NCI-H748 (cell line): ENCODE data around the gene ADARB1.
"Not testable (repeated sequence)": the region's sequence is repeated elsewhere in the genome, so short reads cannot be mapped to it uniquely, and the experiment has no call there.

Source experiments
- DNase-seq: peaks from one replicate; lab custom pipeline; 2025; ENCODE audit not compliant: unreplicated experiment; lab: John Stamatoyannopoulos, UW

ADARB1 gene

GRCh38 chr21:45133574-45134278, 59.3 kb downstream of the ADARB1 start:
- DNase-seq: not testable (repeated sequence)

DNA sequence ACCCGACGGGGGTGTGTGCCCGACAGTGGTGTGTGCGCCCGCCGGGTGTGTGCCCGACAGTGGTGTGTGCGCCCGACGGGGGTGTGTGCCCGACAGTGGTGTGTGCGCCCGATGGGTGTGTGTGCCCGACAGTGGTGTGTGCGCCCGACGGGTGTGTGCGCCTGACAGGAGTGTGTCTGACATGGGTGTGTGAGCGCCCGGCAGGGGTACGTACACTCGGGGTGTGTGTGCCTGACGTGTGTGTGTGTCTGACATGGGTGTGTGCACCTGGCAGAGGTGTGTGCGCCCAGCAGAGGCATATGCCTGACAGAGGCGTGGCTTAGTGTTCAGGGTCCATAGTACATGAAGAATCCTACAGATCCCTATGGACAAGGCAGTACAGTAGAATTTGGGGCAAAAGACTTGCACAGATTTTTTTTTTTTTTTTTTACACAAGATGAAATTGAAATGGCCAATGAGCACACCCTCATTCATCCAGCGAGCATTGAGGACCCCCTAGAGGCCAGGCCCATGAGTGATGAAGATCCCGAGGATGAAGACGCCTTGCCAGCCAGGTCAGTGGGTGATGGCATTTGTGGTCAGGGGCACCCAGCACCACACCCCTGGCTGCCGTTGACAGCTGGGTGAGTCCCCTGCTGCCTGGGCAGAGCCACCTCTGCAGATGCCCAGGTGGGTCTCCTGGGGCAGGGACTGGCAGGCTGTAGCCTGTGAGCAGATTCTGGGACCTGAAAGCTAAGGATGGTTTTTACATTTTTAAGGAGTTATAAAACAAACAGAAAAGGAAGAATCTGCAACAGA, 60.1 kb downstream of the ADARB1 start:
- no peak for DNase-seq

DNA sequence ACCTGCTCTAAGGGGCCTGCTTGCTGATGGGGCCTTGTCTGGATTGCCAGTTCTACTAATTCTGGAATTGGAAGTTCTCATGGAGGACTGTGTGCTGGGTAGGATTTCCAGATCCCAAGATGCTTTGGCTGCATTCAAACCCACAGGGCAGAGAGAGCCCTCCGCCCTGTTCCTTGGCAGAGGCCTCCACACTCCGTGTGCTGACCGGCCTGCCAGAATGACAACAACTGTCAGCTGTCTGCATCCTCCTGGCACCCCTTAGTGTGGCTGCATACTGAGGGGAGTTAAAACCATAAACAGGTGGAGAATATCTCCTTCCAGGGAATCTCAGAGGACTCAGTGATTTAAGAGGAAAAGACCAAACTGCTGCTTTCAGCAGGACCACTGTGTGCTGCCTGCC, 60.7 kb downstream of the ADARB1 start:
- no peak for DNase-seq

- DNase-seq: no peak
Observed at GRCh38 chr21:45135868-45136267, 61.5 kb downstream of the ADARB1 start.

- no peak for DNase-seq
Observed at GRCh38 chr21:45136500-45136899, 62.1 kb downstream of the ADARB1 start.

DNA sequence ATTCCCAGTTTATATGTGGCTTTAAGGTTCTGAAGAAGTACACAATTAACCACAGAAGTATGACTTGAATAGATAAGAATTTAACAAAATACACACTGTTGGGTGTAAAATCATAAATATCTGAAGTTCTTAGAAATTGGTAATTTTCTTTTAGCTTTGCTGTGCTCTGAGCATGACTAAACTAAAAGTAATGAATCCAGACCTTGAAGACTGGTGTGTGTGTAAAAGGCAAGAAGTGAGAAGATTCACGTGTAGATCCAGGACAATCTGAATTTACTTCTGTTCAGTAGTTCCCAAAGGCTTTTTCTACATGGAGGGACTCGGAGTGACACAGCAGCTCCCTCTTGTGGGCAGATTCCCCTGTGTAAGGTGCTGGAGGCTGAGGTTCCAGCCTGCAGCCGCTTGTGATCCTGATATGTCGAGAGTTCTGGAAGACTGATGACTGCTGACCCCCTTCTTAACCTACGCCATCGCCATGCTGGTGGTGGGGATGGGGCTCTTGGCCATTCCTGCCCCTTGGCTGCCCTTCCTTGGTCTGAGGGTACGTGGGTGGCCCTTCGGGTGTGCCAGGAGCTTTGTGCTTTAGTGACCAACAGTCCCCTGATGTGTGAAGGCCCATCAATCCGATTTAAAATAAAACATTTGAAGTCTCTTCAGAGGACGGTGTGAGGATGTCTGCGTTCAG, 62.7 kb downstream of the ADARB1 start:
- DNase-seq: peak; percentile 63

DNA sequence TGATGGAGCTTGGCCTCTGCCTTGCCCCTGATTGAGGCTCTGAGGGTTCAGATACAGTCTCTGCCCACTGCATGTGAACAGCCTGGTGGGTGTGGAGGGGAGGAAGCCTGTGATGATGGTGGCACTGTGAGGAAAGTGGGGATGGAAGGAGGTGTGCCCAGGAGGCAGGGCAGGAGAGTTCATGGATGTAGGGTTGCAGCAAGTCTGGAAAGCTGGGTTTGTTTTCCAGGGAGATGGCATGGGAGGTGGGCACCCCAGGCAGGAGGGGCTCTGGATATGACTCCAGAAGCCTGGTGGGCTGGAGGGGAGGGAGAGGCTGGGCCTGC, 63.2 kb downstream of the ADARB1 start:
- DNase-seq: no peak

DNA sequence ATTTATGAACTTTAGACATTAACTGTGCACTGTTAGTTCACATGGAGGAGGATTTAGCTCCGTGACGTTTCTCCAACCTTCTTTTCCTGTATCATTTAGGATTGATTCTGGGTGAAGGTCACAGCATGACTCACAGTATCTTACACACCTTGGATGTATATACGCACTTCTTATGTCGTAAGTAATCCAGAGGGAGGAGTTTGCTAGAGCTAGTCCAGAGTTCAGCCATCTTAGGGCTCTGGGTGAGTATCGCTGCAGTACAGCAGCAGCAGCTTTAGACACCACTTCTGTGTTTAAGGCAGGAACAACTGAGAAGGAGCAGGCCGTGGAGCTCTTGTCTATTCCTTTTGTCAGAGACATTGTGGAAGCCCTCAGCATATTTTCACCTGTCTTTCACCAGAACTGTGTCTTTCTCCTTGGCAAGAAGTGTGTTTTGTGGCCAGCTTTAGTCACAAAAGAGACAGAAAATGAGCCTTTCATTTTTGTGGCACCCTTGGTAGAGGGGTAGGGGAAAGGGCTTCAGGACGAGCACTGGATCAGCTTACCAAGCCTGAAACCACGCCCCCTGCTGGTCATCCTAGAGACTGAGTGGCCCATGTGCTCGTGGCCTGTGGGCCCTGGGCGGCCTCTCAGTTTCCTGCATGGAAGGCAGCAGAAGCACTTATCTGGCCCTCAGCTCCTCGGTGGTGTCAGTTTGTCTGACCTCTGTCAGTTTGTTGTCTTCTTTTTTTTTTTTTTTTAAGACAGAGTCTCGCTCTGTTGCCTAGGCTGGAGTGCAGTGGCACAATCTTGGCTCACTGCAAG, 64.0 kb downstream of the ADARB1 start:
- peak; percentile 47 for DNase-seq

DNA sequence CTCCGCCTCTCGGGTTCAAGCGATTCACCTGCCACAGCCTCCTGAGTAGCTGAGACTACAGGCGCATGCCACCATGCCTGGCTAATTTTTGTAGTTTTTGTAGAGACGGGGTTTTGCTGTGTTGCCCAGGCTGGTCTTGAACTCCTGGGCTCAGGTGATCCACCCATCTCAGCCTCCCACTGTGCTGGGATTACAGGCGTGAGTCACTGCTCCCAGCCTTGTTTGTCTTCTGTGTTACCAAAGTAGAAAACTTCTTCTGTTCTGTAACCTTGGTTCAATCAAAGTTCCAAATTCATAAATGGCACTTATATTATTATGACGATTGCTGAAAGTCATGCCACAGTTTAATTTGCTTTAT, 64.6 kb downstream of the ADARB1 start:
- DNase-seq: not testable (repeated sequence)

DNA sequence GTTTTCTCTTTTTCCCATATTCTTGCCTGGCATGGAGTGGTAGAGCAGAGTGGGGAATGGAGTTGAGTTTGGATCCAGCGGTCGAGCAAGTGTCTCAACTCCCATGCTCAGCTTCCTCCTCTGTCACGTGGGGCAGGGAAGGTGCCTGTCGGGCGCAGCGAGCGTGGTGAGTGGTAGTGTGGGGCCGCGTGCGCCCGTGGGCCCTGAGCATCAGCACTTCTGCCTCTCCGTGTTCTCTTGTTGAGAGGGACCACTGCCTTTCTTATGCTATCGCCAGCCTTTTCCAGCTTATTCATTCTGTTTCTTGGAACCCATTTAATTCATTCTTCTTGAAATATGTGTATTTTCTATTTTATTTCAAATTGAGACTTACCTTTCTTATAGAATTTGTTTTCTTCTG, 65.1 kb downstream of the ADARB1 start:
- DNase-seq: no peak

DNA sequence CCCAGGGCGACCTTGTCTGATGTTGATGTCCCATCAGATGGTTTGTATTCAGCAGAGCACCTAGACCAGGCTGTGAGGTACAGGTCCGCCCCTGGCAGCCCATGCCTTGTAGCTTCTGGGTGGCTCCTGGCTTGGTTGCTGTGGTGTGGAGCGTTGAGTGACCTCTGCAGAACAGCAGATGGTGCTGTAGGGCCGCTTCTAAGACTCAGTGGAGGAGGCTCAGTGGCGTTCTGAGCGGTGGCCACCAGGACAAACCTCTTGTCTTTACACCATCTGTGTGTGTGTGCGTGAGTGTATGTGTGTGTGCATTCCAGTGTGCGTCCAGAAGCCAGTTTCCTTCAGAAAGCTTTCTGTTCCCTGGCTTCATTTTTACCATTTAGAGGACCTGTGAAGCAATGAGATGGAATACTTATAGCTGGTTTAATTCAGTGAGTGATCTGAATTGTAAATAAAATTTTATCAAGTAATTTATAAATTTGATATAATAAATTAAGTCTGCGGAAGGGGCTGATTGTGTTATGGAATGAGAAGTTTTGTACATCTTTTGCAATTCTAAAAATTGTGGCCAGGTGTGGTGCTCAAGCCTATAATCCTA, 66.1 kb downstream of the ADARB1 start:
- DNase-seq: peak; percentile 71

DNA sequence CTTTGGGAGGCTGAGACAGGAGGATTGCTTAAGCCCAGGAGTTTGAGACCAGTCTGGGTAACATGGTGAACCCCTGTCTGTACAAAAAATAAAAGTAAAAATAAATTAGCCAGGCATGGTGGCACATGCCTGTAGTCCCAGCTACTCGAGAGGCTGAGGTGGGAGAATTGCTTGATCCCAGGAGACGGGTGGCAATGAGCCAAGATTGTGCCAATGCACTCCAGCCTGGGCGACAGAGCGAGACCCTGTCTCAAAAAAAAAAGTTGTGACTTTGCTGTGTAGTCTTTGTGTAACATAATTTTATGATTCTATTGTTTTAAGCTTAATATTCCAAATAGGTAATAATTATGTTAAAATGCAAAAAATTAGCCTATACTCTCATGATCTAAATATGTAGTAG, 66.6 kb downstream of the ADARB1 start:
- not testable (repeated sequence) for DNase-seq

GRCh38 chr21:45141507-45141906, 67.1 kb downstream of the ADARB1 start:
- DNase-seq: no peak

- no peak for DNase-seq
Observed at GRCh38 chr21:45142469-45143308, 68.3 kb downstream of the ADARB1 start.

GRCh38 chr21:45143855-45144254, 69.5 kb downstream of the ADARB1 start:
- no peak for DNase-seq

- no peak for DNase-seq
Observed at GRCh38 chr21:45145146-45145545, 70.8 kb downstream of the ADARB1 start.

- DNase-seq: not testable (repeated sequence)
Observed at GRCh38 chr21:45145846-45146245, 71.5 kb downstream of the ADARB1 start.

- DNase-seq: no peak
Observed at GRCh38 chr21:45146306-45146705, 71.9 kb downstream of the ADARB1 start.

GRCh38 chr21:45146801-45147200, 72.4 kb downstream of the ADARB1 start:
- DNase-seq: no peak
